GM13977 (cell line): ENCODE results near the gene CCDC102B.
"Not testable (repeated sequence)": the region's sequence is repeated elsewhere in the genome, so short reads cannot be mapped to it uniquely, and the experiment has no call there.

Experiments used
- DNase-seq: peaks from one replicate; pipeline ENCODE4 v3.0.0; 2012; ENCODE audit warnings: low spot score
- CTCF ChIP-seq: IDR thresholded peaks from 2 replicates; pipeline ENCODE4 v1.5.1; 2012; ENCODE audit warnings: mild to moderate bottlenecking, control low read depth; ENCODE audit not compliant: insufficient read depth; ENCODE audit errors: extremely low read depth, missing control alignments
- in situ Hi-C: fragments of 300-500 bp; cut with MboI; formaldehyde crosslinking; loops from one replicate; pipeline ENCODE4 v1.12.0; 2022; ENCODE audit warnings: low sequenced_read_pairs, low pct_unique_long_range_greater_than_20kb, mixed read lengths, inconsistent platforms; ENCODE audit not compliant: unreplicated experiment

CCDC102B gene

GRCh38 chr18:68874361-68874760, 76.5 kb downstream of the CCDC102B start:
- in situ Hi-C loops, result no loop called here
- TF ChIP-seq CTCF, result no peak
- DNase-seq, result no peak

- in situ Hi-C loops, result not testable (repeated sequence)
These were observed 82.1 kb downstream of the CCDC102B start for GRCh38 chr18:68879947-68880346.

GRCh38 chr18:68887410-68887809, 89.5 kb downstream of the CCDC102B start:
- no peak for TF ChIP-seq CTCF
- DNase-seq, result no peak
- in situ Hi-C loops, result no loop called here

More at GRCh38 chr18:68879947-68880346, 82.1 kb downstream of the CCDC102B start:
- DNase-seq, result not testable (repeated sequence)

GRCh38 chr18:68893354-68893753, 95.5 kb downstream of the CCDC102B start:
- no peak for TF ChIP-seq CTCF
- no peak for DNase-seq
- in situ Hi-C loops, result no loop called here

GRCh38 chr18:68897286-68897685, 99.4 kb downstream of the CCDC102B start:
- DNase-seq, result no peak
- no peak for TF ChIP-seq CTCF
- in situ Hi-C loops, result no loop called here

- in situ Hi-C loops, result no loop called here
- TF ChIP-seq CTCF, result no peak
- no peak for DNase-seq
These were observed 111.7 kb downstream of the CCDC102B start for GRCh38 chr18:68909579-68909978.

GRCh38 chr18:68915061-68915460, 117.2 kb downstream of the CCDC102B start:
- in situ Hi-C loops, result no loop called here
- DNase-seq, result no peak
- TF ChIP-seq CTCF, result no peak
